Fibroblast of skin of left quadriceps (primary cell): Measurements from ENCODE around the gene TTI1.

Source experiments
- DNase-seq, 2 experiments: peaks; one replicate each; pipeline ENCODE4 v3.0.0-alpha.2; 2013; ENCODE audit warnings: low read depth in 2 of 2

The TTI1 gene

DNA sequence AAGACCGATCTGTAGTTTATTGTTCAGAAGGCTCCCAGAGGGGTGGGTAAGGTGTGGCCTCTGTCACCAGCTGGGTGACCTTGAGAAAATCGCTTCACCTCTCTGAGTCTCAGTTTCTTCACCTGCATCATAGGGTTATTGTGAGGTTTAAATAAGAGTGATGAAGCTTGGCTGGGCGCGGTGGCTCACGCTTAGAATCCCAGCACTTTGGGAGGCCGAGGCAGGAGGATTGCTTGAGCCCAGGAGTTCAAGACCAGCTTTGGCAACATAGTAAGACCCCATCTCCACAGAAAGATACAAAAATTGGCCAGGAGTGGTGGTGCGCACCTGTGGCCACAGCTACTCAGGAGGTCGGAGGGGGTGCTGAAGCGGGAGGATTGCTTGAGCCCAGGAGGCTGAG is 94.3 kb downstream of the TTI1 start:
- no peak for DNase-seq

DNA sequence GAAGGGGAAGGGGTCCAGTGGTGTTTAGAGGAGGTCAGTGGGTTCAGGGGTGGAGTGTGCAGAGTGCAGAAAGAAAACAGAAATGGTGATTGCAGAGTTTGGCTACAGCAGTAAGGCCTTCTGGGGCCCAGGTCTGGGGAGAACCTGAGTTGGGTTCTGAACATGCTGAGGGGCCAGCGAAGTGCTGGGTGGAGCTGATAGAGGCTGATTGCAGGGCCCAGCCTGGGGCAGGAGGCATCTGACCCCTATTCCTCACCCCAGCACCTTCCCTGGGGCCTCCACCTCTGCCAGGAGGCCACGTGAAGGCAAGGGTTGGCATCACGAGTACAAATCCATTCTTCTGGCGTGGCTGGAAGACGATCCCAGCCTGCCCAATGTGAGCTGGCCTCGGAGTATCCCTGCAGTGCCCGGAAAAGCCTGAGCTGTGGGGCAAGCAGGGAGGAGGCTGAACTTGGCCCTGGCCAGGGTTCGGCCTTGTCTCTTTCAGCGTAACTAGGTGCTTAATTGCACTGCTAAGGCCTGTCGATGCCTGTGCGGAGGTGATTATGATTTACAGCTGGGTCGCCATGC is 95.0 kb downstream of the TTI1 start:
- DNase-seq = no peak

DNA sequence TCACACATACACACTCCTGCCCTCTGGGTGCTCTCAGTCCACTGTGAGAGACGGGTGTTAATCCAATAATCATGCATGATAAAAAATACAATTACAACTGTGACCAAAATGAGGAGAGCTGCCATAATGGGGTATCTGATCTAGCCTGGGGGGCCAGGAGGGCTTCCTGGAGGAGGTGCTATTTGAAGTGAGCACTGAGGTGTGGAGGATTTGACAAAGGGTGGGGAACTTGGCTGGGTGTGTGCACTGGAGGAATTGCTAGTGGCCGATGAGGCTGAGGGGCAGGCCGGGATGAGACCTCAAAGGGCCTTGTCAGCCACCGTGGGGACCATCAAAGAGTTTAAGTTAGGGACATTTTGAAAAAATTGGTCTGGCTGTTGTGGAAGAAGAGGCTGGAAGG is 95.6 kb downstream of the TTI1 start:
- no peak for DNase-seq

DNA sequence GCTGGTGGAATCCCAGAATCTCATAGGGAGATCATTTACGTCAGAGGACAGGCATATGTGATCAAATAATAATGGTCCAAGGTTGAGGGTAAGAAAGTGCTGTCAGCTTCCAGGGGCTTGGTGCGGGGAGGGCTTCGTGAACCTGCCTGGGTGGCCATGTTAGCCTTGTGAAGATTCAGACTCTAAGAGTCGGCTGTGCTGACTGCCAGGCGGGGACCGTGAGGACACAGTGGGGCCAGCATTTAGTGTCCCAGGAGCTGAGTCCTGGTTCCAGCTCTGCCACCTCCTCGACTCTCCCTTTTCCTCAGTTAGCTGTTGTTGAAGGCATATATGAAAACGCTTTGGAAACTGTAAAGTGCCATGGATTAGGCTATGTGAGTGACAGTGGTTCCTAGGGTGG is 96.8 kb downstream of the TTI1 start:
- DNase-seq = no peak

DNA sequence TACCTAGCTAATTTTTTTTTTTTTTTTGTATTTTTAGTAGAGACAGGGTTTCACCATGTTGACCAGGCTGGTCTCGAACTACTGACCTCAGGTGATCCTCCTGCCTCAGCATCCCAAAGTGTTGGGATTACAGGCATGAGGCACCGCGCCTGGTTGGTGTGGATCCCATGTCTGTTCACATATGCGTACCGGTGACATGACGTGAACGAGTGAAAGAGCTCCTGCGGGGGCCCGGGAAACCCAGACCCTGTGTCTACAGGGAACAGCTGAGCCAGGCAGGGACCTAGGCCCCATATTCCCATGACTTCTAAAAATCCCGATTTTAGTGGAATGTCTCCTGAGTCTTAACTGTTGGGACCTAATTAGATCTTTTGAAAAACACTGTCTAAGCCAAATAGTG is 97.2 kb downstream of the TTI1 start:
- no peak for DNase-seq

DNA sequence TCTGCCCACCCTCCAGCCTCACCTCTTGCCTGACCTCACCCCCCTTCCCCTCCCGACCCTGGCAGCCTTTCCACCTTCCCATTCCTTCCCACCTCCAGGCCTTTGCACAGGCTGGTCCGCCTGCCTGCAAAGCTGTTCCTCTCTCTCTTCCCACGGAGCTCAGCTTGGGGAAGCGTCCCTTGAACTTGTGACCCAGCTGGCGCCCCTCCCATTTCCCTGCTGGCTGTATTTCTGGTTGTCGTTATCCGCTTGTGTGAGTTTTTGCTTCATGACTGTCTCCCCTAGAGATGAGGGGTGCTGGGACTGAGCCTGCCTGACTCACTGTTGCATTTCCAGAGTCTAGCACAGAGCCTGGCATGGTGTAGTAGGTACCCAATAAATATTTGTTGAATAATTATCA is 97.8 kb downstream of the TTI1 start:
- no peak for DNase-seq

DNA sequence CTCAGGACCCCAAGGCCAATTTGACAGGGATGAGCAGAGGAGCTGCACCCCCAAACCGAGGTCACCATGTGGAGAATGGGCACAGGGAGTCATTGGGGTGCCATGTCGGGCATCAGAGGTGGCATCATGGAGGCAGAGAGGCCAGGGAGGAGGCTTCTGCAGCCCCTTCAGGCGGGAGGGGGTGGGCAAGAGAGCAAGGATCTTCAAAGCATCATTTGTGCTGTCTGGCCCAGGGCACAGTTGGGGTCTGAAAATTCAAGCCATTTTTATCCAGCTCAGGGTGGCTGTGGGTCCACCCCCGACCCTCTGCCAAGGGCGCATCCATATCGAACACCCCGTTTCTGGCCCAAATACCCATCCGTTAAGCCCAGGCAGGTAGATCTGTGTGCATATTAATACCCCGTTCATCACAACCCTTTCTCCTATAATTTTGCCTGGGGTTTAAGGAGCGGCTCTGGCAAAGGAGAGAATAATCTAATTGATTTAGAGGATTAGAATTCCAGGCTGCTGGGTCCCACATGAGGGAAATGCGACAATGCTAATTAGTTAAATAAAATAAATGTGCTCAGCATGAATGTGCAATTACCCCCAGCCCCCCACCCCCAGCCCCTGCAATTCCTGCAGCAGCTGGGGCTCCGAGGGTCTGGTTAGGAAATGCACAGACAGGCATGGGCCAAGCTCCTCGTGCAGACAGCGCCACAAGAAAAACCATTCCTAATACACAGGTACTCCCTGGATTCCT is 98.5 kb downstream of the TTI1 start:
- no peak for DNase-seq

DNA sequence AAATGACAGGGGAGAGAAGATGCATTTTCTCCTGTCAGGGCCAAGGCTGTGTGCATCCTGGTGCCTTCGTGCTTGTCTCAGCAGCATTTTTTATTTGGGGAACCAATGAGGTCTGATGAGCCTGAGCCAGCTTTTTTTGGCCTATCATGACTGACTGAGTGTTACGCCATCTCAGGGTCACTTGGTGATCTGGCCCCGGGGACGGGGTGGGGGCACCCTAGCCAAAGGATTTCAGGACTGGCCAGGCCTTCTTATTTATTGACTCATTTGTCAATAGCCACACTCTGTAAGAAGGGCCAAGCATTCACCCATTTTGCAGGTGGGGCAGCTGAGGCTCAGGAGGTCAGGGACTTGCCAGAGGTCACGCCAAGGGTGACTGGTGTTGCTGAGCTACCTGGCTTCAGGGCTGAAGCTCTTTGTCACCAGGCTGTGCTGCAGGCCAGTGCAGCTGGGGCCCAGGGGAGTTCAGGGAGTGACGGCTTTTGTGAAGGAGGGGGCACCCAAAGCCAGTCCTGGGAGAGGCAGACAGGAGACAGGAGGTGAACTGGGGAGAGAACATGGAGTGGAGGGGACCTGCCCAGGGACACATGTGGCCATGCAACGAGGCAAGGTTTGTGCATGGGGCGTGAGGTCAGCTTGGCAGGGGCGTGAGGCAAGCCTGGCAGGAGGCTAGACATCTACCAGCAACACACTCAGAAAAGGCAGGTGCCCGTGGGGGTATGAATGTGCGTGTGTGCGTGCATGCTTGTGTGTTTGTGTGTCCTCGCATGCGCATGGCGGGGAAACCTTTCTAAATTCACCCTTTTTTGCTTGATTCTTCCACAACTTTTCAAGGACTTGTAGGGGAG is 99.2 kb downstream of the TTI1 start:
- no peak for DNase-seq
